Measurements from ENCODE around the gene OLIG3. TPM values are rescaled to one million over a fixed set of nuclear protein-coding genes. Genes with fewer than 3 reads are reported as not detected.

OLIG3 gene
- total RNA-seq, 1 donor from 2014 or later, result not detected

DNA sequence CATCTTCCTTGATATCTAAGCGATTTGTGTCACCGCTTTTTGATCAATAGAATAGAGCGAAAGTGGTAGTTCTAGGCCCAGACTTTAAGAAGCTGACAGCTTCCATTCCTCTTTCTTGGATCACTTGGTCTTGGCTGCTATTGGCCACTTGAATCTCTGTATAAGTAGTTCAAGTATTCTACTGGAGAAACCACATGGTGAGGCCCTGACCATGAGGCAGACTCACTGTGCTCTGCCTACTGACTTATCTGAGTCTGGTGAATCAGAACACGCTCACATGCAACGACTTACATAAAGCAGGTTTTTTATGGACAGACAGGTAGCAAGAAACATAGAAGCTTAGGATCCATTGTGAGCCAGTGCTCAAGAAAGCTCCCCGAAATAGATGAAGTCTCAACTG lies 27.0 kb downstream of the OLIG3 start:
- ATAC-seq, result no peak

DNA sequence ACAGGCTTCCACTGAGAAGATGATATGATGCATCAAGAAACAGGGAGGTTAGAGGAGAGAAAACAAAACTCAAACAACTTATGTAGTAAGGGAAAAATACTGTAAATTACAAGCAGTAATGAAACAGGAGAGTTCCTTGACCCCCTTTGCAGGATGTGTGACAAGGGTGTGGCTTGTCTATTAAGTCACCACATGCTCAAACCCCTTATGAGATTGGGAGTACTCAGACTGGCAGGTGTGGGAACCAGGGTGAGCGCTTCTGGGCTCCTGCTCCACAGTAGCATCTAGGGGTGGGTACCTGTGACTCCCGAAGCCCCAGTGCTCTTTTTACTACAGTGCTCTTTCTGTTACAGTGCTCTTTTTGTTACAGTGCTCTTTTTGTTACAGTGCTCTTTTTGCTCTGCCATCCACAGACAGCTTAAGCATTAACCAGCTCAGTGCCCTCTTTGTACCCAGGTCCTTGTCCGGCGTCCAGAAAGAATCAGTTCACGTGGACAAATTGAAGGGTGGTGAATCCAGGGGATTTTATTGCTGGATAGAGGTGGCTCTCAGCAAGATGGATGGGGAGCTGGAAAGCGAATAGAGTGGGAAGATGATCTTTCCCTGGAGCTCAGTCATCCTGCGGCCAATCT lies 28.7 kb downstream of the OLIG3 start:
- ATAC-seq, result no peak

DNA sequence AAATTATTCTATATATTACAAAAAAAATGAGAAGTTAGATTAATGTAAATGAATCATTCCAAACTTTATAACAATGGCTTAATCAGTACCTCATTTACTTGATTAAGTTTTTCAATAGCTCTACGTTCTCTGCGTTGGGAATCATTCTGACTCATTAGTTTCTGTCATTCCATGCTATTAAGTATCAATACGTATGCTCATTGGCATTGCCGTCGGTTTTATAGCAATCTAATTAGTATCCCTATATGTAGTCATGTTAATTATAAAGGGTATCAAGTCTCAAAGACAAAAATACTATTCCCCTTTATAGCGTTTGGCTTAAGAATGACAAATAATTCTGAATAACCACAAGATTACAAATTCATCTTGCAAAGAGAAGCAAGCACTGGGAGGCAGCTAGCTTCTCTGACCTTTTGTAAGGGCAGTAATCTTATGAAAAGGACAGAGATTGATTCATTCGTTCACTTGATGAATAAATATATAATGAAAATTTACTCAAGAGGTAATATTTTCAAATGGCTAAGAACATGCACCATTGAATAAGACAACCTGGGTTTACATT lies 41.8 kb downstream of the OLIG3 start:
- ATAC-seq, result no peak

DNA sequence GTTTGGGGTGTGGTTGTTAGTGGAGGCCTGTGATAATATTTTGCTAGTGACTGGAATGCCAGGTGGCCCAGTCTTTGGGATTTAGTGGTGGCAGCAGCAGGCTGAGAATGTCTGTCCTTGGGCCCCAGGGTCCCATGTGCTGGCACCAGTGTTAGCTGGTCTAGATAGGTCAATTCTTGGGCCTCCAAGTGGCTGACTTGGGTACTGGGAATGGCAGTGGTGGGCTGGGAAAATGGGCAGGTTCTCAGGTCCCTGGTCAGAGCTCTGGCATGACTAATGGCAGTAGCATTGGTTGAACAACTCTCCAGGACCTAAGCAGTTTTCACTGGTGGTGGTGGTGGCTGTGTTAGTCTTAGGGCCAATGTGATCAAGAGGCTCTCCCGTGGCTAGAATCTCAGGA lies 50.3 kb downstream of the OLIG3 start:
- no peak for ATAC-seq
